ENCODE results near the gene ENG.
"Not testable (repeated sequence)": the region's sequence is repeated elsewhere in the genome, so short reads cannot be mapped to it uniquely, and the experiment has no call there.

ENG gene

DNA sequence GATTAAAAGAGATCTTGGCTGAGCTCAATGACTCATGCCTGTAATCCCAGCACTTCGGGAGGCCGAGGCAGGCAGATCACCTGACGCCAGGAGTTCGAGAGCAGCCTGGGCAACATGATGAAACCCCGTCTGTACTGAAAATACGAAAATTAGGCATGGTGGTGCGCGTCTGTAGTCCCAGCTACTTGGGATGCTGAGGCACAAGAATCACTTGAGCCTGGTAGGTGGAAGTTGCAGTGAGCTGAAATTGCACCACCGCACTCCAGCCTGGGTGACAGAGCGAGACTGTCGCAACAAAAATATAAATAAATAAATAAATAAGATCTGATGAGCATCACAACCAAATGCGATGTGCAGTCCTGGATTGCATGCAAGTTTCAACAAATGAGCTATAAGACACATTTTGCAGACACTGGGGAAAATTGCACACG lies 8.7 kb upstream of the ENG start:
- no peak for DNase-seq

DNA sequence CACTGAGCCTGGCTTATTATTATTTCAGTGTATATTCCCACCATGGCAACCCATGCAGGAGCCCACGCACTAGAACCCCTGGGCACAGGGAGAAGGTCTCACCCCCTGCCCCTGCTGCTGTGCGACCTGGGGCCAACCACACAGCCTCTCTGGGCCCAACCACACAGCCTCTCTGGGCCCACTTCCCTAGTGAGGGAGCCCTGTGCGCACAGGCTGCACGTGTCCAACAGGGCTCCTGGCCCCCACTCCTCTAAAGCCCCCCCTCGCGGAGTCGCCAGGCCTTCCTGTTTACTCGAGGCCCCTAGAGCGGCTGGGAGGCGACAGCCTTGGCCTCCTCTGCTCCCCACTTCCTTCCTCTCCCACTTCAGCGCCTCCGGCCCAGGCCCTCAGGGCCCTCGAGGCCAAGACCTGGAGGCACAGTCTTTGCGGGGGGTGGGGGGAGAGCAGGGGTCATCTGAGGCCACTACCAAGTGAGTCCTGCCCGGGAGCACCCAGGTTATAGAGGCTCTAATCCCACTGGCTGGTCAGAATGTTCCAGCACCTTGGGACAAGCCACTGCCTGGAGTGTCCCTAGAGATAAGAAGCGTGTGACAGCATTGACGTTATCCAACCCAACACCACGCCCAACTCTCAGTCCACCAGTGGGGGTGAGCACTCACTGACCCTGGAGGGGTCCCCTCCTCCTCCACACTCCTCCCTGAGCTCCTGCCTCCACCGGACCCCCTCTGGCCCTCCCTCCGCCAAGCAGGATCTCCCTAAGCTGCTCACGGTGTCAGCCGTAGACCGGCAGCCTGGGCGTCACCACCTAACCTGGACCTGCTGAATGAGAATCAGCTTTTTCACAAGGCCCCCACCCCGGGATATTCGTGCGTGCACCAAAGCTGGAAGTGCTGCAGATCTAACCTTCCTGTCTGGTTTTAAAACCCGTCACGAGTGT lies 7.9 kb upstream of the ENG start:
- peak; percentile 36 for DNase-seq

DNA sequence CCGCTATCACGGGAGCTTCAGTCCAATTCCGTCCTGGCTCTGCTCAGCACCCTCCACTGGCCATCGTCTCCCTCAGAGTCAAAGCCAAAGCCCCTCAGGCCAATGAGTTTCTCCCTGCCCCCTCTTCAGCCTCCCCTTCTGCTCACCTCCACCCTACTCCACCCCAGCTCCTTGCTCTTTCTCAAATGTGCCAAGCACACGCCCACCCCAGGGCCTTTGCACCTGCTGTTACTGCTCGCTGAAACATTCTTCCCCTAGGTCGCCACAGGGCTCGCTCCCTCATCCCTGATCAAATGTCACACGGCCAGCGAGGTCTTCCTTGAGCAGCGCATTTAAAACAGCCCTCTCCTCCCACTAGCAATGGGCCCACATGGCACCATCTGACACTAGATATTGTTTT lies 6.3 kb upstream of the ENG start:
- DNase-seq = no peak

DNA sequence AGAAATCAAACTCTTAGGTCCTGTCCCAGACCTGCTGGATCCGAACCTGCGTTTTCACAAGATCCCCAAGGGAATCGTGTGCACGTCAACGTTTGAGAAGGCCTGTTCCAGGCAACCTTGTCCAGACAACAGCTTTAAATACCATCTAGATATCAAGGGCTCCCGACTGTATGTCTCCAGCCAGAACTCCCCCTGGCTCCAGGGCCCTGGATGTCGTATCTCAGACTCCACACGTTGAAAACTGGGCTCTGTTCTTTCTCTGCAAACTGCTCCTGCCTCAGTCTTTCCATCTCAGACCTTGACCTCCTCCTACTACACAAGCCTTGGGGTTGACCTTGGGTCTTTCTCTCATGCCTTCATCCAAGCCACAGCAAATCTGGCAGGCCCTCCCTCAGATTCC lies 5.8 kb upstream of the ENG start:
- no peak for DNase-seq

DNA sequence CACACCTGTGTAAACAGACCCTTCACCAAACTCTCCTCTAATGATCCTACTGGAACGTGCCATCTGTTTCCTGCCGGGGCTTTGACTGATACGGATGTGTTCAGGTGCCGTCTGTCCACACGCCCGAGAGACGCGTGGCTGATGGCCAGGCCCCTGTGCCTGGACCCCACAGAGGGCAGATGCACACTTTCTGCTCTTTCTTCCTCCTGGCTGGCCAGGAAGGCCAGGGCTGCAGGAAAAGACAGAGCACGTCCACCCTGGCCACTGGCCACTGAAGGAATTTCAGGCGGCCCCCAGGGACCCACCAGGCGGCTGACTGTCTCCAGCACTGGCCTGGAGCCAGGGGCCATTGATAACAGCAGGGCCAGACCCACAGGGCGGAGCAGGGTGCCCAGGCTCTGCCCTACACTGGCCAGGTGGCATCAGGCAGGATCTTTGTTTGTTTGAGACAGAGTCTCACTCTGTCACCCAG lies 3.6 kb upstream of the ENG start:
- DNase-seq = no peak

DNA sequence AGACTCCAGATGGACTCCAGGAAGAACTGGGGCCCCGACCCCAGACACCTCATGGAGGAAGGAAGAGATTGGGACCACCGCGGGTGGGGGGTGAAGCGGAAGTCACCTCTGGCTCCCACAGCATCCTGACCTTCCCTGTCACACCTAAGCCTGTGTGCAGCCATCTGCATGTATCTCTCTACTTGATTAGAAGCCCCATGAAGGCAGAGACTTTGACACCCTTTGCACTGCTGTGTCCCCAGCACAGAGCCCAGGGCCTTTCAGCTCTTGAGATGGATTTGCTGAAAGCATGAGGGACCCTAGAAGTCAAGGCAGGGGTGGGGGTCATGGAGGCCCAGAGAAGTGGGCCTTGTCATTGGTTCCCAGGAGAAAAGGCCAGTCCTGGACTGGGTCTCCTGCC lies 2.8 kb upstream of the ENG start:
- no peak for DNase-seq

DNA sequence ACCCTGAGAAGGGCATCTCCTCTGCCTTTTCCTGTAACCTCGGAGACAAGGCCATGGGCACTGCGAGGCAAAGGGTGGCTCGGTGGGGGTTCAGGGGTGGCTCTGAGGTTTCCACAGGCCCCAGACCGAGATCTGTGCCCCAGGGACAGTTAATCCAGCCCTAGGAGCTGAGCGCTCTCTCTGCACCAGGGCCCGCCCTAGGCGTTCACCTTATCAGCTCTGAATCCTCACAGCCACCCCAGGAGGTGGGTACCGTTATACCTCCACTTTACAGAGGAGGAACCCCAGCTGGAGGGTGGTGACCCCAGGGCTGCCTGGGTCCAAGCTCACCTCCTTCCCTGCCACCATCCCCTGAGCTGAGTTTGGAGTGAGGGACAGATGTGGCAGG lies 2.3 kb upstream of the ENG start:
- no peak for DNase-seq

DNA sequence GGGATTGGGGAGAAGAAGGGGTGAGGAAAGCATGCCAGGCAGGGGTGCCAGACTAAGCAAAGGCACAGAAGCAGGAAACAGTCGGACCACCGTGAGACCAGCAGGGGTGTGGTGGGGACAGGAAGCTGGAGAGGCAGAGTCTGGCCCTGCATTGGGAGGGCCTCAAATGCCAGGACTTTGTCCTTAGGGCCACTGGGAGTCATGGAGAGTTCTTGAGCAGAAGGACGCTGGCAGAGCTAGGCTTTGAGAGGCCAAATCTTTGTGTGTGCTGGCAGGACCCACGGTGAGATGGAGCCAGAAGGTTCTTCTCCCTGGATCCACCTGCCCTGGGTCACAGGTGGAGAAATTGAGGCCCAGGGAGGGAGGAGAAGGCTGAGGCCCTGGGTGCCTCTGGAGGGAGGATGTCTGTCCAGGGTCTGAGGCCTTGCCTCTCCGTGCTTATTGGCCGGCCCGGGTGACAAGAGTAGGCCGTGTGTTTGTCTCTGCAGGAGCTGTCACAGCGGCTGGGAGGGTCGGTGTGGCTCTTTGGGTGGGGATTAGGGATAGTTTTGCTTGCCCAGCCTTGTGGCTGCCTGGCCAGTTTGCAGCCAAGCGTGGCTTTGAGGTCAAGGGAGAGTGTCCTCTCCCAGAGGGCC lies 1.8 kb upstream of the ENG start:
- DNase-seq = no peak

DNA sequence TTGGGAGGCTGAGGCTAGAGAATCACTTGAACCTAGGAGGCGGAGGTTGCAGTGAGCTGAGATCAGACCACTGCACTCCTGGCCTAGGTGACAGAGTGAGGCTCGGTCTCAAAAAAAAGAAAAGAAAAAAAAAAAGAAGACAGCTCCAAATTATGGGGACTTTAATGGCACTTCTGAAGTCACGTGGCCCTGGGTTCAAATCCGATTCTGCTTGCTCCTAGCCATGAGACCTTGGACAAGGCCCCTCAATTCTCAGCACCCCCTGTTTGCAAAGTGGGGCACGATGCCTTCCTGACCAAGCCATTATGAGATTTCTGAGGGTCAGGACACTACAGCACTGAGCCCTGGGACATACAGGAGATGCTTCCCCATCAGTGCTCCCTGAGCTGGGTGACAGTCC lies 1.1 kb upstream of the ENG start:
- no peak for DNase-seq

DNA sequence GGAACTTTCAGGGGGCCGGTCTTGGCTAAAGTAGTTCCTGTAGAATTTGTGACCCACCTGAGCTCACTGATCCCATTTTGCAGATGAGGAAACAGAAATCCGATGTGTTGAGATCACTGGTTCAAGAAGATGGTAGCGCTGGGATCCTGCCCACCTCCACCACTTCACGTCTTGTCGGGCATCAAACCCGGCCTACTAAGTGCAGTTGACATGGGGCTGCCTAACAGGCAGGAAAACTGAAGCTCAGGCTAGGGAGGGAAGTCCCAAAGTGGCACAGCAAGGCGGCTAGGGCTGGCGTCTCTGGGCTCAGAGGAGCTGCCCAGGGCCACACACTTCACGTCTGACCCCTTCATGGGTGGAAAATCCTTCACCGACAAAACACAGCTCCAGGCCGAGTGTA lies 502 bp upstream of the ENG start:
- DNase-seq = no peak

DNA sequence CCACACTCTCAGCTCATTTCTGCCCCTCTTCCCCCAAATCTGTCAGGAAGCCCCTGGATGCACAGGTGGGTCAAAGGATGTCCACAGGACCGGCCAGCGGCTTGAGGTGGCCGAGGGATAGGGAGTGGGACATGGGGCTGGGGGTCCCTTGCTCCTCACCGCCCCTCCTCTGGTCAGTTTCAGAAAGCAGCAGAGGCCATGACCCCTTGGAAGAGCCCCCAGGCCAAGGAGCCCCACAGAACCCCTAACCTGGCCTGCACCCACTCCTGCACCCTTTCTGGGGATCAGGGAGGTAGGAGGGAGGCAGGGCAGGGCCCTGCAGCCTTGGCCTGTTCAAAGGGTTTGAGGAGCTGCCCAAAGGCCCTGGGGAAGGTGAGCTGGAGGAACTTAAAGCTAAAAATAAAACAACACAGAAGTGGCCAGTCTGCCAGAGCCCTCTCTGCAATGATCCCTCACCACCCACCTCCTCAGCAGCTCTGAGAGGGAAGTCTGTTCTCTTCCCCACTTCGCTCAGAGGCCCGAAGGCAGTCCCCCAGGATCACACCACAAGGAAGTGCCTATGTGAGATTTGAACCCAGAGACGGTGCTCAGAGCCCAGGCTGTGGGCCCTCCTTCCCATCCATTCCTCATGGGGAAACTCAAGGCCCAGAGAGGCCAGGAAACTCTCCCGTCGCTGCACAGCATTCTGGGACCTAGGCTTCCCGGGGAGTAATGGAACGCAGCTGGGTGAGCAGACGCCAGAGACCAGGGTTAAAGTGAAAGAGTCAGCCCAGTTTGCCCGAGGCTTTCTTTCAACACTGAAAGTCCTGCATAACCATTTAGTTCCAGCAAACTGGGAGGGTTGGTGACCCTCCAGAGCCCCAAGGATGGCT lies 910 bp downstream of the ENG start:
- DNase-seq = no peak

DNA sequence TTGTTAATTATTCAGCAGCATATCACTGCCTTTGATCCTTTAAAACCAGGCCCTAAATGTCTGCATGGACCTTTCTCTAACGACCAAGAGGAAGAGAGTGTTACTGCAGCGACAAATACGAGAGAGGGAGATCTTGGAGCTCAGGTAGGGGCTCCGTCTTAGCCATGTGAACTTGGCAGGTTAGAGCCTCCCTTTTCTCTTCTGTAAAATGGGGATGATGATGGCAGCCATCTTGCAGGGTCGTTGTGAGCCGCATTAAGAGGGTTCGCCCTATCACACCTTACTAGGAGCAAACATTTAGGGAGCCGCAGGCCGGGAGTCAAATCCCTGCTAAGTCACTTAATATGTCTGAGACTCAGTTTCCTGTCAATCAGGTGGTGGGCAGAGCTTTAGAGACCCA lies 1.6 kb downstream of the ENG start:
- no peak for DNase-seq

DNA sequence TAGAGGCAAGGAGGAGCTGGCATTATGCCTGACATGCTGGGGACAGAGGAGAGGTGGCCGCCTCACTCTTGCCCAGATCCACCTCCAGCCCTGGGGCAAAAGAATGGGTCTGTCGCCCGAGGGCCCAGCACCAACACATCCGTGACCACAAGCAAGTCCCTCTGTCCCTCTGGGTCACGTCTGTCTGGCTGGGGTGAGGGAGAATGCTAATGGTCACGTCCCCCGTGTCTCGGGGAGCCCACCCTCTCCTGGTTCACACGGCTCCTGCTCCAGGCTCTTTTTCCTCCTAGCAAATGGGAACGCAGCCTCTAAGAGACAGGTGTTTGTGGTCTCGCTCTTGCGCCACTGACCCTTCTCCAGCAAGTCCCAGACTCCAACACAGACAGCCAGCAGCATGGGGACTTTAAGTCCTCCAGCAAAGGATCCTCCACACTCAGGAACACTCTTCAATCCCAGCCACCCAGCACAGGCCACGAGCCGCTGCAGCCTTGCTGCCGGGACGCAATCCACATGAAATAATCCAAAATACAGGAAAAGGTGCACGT lies 4.1 kb downstream of the ENG start:
- no peak for DNase-seq

DNA sequence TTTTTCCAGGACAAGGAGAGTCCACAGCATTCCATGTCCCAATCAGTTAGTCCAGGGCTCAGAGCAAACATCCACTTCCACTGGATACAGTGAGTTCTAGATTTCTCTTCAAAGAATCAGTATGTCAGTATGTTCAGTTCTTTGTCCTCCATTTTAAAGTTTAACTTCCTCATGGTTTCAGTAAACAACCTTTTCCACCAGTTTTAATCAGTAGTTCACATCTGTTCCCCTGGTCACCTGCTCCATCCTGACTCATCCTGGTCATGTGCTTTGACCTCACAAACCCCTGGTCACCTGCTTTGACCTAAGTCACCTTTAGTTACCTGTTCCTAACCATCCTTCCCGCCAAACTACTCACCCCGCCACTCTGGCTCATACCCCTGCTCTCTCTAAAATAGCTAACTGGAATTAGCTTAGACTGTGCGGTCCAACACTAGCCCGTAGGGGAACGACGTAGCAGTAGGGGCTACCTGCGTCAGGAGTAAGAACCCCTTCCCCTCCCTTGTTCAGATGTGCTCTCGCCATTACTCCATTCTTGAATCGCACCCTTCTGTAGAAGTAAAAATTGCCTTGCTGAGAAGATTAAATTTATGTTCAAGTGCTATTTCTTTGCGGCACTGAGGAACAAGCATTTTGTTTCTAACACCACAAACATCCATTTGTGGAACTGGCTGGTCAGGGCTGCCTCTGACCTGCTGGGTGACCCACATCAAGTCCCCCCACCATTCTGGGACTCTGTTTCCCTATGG lies 5.5 kb downstream of the ENG start:
- DNase-seq = no peak

DNA sequence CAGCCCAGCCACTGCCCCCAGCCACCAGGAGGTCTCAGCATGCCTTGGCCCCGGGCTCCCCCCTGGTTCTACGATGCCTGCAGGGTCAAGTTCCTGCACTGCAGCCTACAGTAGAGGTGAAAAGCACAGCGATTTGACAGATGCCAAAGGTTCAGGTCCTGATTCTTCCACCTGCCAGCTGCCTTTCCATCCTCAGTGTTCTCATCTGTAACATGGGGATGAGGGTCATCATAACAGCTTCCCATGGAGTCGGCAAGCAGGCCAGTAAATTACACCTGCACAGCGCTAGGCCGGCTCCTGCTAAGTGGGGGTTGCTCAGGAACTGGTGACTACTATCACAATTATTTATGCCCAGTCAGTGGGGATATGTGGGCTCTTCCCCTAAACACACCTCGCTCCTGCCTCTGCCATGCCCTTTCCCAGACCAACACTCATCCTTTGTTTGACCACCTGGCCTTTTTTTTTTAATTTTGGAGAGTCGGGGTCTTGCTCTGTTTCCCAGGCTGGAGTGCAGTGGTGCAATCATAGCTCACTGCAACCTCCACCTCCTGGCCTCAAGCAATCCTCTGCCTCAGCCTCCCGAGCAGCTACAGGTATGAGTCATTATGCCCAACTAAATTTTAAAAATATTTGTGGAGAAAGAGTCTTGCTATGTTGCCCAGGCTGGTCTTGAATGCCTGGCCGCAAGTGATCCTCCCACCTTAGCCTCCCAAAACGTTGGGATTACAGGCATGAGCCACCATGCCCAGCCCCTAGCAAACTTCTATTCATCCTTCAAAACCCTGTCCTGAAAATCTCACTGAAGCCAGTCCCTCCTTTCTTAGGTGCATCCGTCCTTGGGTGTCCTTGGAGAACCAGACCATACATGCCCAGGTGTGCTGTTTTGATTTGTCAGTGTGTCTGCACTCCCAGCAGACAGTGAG lies 6.4 kb downstream of the ENG start:
- DNase-seq = no peak

DNA sequence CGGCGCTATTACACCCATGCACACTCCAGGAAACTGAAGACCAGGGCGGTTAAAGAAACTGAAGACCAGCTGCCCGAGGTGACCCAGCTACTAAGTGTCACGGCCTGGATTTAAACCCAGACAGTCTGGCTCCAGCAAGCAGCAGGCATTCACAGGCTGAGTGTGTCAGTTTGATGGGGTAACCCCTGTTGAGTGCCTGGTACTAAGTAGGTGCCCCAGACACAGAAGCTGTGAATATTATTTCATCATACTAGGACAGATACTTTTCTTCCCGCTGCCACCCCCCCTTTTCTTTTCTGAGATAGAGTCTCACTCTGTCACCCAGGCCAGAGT lies 7.3 kb downstream of the ENG start:
- no peak for DNase-seq

DNA sequence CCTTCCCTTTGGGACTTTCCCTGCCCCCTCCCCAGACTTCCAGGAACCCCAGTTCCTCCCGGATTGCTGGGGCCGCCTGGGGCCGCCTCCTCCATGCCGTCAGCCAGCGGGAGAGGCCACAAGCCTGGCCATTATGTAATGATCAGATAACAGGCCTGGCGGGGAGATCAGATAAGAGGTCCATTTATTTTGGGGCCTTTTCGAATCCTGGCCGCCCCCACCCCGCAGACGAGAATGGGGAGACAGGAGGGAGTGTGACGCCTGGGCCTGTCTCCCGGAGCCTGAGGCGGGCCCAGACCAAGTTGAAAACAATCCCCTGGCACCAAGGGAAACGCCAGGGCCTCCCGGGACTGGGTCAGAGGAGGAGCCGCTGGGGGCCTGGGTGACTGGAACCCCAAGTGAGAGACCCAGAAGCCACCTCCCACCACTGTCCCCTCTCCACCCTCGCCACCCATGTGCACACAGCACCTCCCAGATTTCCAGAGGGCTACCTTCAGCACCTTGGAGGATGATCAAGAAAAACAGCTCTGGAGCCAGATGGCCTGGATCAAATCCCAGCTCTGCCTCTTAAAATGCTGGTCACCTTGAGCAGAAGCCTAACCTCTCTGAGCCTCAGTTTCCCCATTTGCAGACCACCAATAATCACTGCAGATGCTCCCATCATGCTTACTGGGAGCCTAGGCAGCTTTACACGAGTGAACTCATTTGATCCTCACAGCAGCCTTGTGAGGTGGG lies 7.8 kb downstream of the ENG start:
- DNase-seq = no peak

DNA sequence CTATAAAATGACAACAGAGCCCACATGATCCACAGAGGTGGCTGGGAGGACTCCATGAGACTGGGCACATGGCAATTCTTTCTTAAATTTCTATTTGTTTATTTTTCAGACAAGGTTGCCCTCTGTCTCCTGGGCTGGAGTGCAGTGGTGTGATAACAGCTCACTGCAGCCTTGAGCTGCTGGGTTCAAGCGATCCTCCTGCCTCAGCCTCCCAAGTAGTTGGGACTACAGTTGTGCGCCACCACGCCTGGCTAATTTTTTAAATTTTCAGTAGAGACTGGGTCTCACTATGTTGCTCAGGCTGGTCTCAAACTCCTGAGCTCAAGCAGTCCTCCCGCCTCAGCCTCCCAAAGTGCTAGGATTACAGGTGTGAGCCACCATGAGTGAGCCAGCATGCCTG lies 8.8 kb downstream of the ENG start:
- not testable (repeated sequence) for DNase-seq

DNA sequence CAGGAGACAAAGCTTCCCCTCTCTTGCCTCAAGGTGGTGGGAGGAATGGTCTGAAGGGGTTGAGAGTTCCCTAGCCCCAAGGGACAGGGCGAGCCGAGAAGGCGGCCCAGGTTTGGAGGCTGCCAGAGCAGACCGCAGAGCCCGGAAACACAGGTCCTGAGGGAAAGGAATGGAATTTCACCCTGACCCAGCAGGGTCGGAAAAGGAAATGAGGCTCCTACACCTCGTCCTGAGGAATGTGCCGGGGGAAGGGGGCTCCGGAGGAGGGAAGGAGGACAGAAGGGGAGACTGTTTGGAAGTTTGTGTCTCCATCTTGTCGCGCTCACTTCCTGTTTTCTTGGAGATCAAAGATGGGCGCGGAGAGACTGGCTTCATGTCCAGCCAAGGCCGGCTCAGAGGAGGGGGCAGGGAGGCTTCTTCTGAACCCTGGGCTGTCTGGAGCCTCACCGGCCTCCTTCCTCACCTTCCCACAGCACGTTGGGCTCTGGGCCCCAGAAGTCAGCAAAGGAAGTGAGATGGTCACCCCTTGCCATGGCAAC lies 9.6 kb downstream of the ENG start:
- DNase-seq = no peak

DNA sequence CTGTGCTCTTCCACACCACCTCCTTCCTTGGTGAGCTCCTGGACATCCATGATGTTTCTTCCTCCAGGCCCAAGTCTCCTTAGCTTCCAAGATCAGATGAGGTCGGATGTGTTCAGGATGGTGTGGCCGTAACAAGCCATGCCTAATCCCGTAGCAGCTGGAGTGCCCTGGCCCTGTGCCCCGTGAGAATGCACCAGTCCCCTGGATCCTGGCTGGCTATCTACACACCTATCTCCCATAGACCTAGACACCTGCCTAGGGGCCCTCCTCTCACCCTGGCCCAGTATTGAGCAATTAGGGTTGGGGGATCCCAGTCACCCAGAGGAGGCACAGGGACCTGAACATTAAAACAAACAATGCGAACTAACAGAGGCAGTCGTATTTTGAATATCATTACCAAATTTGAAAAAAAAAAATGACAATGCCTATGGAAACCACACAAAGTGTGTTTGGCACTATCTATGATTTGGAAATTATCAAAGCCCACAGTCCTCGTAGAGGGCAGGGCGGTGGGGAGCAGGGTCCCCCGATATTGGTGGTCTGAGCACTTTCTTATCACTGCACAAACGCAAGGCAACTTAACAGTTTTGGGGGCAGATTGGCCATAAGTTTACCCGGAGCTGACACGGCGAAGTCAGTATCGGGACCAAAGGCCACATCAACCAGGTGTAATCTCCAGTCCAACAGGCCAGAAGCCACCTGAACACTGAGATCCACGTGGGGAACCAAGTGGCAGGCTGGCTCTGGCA lies 13.2 kb downstream of the ENG start:
- no peak for DNase-seq

Data from activated naive CD4-positive, alpha-beta T cell treated with Interleukin-2 at 50 U/mL for 16 hours (primary cell).